HCT116 (cell line): ENCODE data around the gene STARD3. TPM values are rescaled to one million over a fixed set of nuclear protein-coding genes. Genes with fewer than 3 reads are reported as not detected.

Experiments
- ATAC-seq: fragments of 200-7000 bp; cut with Tn5 transposase; 2 replicates; pipeline ENCODE4 v1.9.1; 2020; ENCODE audit warnings: mild to moderate bottlenecking, moderate library complexity
- BruUV-seq: library from RNA; stranded (reverse); fragments of 400-500 nt; replicated peaks from 2 replicates; lab custom pipeline; 2021; lab: Mats Ljungman, UMichigan
- CTCF ChIA-PET: fragments of 300-600 bp; sonication (Branson Sonifier 250); formaldehyde crosslinking; loops from one replicate; lab custom pipeline; 2021; ENCODE audit warnings: antibody characterized with exemption; lab: Charles Lee
- POLR2A ChIA-PET: fragments of 300-600, 350-600 bp; sonication (Branson Sonifier 250); formaldehyde crosslinking; loops from one replicate; lab custom pipeline; 2021; ENCODE audit warnings: antibody characterized with exemption; lab: Charles Lee
- RAD21 ChIA-PET, 2 experiments: fragments of 300-600 bp; sonication (Branson Sonifier 250); formaldehyde crosslinking; loops; one replicate each; lab custom pipeline; 2023; ENCODE audit warnings: low total read pairs in 2 of 2; ENCODE audit not compliant: uncharacterized antibody in 2 of 2, unreplicated experiment in 2 of 2, low non-redundant PET in 1 of 2; lab: Charles Lee
- DNase-seq: peaks from one replicate; pipeline ENCODE4 v3.0.0-alpha.2; 2010; ENCODE audit warnings: low read depth, low spot score
- H2AFZ ChIP-seq: fragments of 200-600 bp; shearing (Covaris generic), sonication (generic); 2 replicates; pipeline ENCODE4 v1.6.1; 2017; ENCODE audit warnings: low read depth, mixed run types, mixed read lengths, antibody characterized with exemption, low read length; ENCODE audit not compliant: poor library complexity, severe bottlenecking
- H3K27ac ChIP-seq: 2 replicates; pipeline ENCODE4 v1.5.1; 2012; ENCODE audit warnings: low read depth, low read length
- H3K27me3 ChIP-seq: fragments of 200-600 bp; sonication (generic); 2 replicates; pipeline ENCODE4 v1.6.1; 2016; ENCODE audit warnings: mixed run types, low read length, mixed read lengths; ENCODE audit not compliant: insufficient read depth
- H3K36me3 ChIP-seq, 2 experiments: fragments of 200-500 bp in 1 of 2; fragments of 200-600 bp in 1 of 2; sonication (Bioruptor generic) in 1 of 2; sonication (generic) in 1 of 2; 2 replicates each; pipeline versions ENCODE4 v1.5.1 to v1.6.1; 2014 to 2016; ENCODE audit warnings: low read length in 2 of 2, inconsistent platforms in 1 of 2, mixed read lengths in 1 of 2, mixed run types in 1 of 2; ENCODE audit not compliant: insufficient read depth in 2 of 2, control insufficient read depth in 1 of 2
- H3K4me1 ChIP-seq, 2 experiments: fragments of 200-600 bp in 1 of 2; sonication (generic) in 1 of 2; 2 replicates each; pipeline versions ENCODE4 v1.5.1 to v1.6.1; 2012 to 2017; ENCODE audit warnings: low read length in 2 of 2, inconsistent platforms in 1 of 2, mild to moderate bottlenecking in 1 of 2, mixed read lengths in 1 of 2, mixed run types in 1 of 2, moderate library complexity in 1 of 2; ENCODE audit not compliant: insufficient read depth in 2 of 2, control insufficient read depth in 1 of 2
- H3K4me2 ChIP-seq: fragments of 200-600 bp; sonication (generic); 2 replicates; pipeline ENCODE4 v1.6.1; 2017; ENCODE audit warnings: mixed run types, low read length, mixed read lengths
- H3K4me3 ChIP-seq, 2 experiments: fragments of 200-600 bp in 1 of 2; sonication (generic) in 1 of 2; replicated peaks in 1 of 2; 2 replicates each; pipeline ENCODE4 v1.5.1; 2011 to 2016; ENCODE audit warnings: low read length in 2 of 2, control low read depth in 1 of 2, low read depth in 1 of 2, mild to moderate bottlenecking in 1 of 2, mixed read lengths in 1 of 2, mixed run types in 1 of 2
- H3K79me2 ChIP-seq: fragments of 200-600 bp; sonication (generic); 2 replicates; pipeline ENCODE4 v1.6.1; 2017; ENCODE audit warnings: mild to moderate bottlenecking, mixed run types, low read length, moderate library complexity, mixed read lengths; ENCODE audit not compliant: insufficient read depth
- H3K9ac ChIP-seq: fragments of 200-600 bp; sonication (generic); 2 replicates; pipeline ENCODE4 v1.6.1; 2016; ENCODE audit warnings: low read length, mixed read lengths
- H3K9me2 ChIP-seq: fragments of 200-600 bp; sonication (generic), shearing (Covaris generic); 2 replicates; pipeline ENCODE4 v1.6.1; 2017; ENCODE audit warnings: mixed run types, mild to moderate bottlenecking, moderate library complexity; ENCODE audit not compliant: insufficient read depth
- H3K9me3 ChIP-seq, 2 experiments: fragments of 200-500 bp in 1 of 2; fragments of 200-600 bp in 1 of 2; sonication (Bioruptor generic) in 1 of 2; sonication (generic) in 1 of 2; 2 replicates each; pipeline ENCODE4 v1.6.1; 2014 to 2017; ENCODE audit warnings: low read length in 2 of 2, mixed read lengths in 2 of 2, inconsistent platforms in 1 of 2, low read depth in 1 of 2, mild to moderate bottlenecking in 1 of 2, mixed run types in 1 of 2, moderate library complexity in 1 of 2; ENCODE audit not compliant: control insufficient read depth in 1 of 2, insufficient read depth in 1 of 2
- H4K20me1 ChIP-seq: fragments of 200-600 bp; sonication (generic), shearing (Covaris generic); 2 replicates; pipeline ENCODE4 v1.6.1; 2017; ENCODE audit warnings: mixed run types, mild to moderate bottlenecking, moderate library complexity; ENCODE audit not compliant: insufficient read depth
- CBX3 ChIP-seq: IDR thresholded peaks from 2 replicates; pipeline ENCODE4 v1.6.1; 2012; ENCODE audit warnings: low read depth
- CEBPB ChIP-seq: IDR thresholded peaks from 2 replicates; pipeline ENCODE4 v1.6.1; 2012; ENCODE audit warnings: low read depth
- EGR1 ChIP-seq: IDR thresholded peaks from 2 replicates; pipeline ENCODE4 v1.6.1; 2012; ENCODE audit warnings: low read depth
- EZH2phosphoT487 ChIP-seq: fragments of 200-600 bp; IDR thresholded peaks from 2 replicates; pipeline ENCODE4 v1.6.1; 2018; ENCODE audit warnings: antibody characterized with exemption, borderline replicate concordance
- FOSL1 ChIP-seq: IDR thresholded peaks from 2 replicates; pipeline ENCODE4 v1.6.1; 2012; ENCODE audit warnings: low read depth
- POLR2A ChIP-seq: IDR thresholded peaks from 2 replicates; pipeline ENCODE4 v1.7.0; 2011; ENCODE audit warnings: borderline replicate concordance; ENCODE audit not compliant: insufficient read depth, insufficient read length; ENCODE audit errors: extremely low read depth
- POLR2AphosphoS5 ChIP-seq: IDR thresholded peaks from 2 replicates; pipeline ENCODE4 v1.6.1; 2011; ENCODE audit warnings: mild to moderate bottlenecking, low read depth, low read length, moderate library complexity
- RAD21 ChIP-seq: IDR thresholded peaks from 2 replicates; pipeline ENCODE4 v1.6.1; 2012; ENCODE audit warnings: low read depth, mild to moderate bottlenecking
- SIN3A ChIP-seq: IDR thresholded peaks from 2 replicates; pipeline ENCODE4 v1.6.1; 2012; ENCODE audit warnings: low read depth
- SP1 ChIP-seq: IDR thresholded peaks from 2 replicates; pipeline ENCODE4 v1.6.1; 2012; ENCODE audit warnings: low read depth
- TCF7L2 ChIP-seq: IDR thresholded peaks from 2 replicates; pipeline ENCODE4 v1.7.0; 2011; ENCODE audit warnings: borderline replicate concordance, inconsistent platforms; ENCODE audit not compliant: insufficient read depth, insufficient read length; ENCODE audit errors: extremely low read depth
- YY1 ChIP-seq: IDR thresholded peaks from 2 replicates; pipeline ENCODE4 v1.6.1; 2011; ENCODE audit warnings: low read length, low read depth, moderate library complexity, mild to moderate bottlenecking; ENCODE audit not compliant: insufficient replicate concordance; ENCODE audit errors: extremely low read depth
- ZFX ChIP-seq: fragments of 450-650 bp; IDR thresholded peaks from 2 replicates; pipeline ENCODE4 v1.6.1; 2017
- ZNF274 ChIP-seq: fragments of 200-500 bp; sonication (Bioruptor generic); IDR thresholded peaks from 2 replicates; pipeline ENCODE4 v1.6.1; 2014; ENCODE audit warnings: mild to moderate bottlenecking, low read depth, low read length, inconsistent platforms
- intact Hi-C: fragments of 100-400 bp; cut with micrococcal nuclease; formaldehyde crosslinking; loops from 2 replicates; pipeline ENCODE4 v1.10.0; 2022
- total RNA-seq: library from RNA; stranded (reverse); gene quantifications from one replicate; pipeline ENCODE4 v1.2.1, GENCODE V29; 2021; ENCODE audit not compliant: unreplicated experiment
- TF ChIP-seq, protein P1 (sequence below), 3 experiments: fragments of 200-600 bp in 1 of 3; sonication (generic) in 1 of 3; IDR thresholded peaks in 2 of 3; conservative IDR thresholded peaks in 1 of 3; 2 replicates each; pipeline ENCODE4 v1.5.1; 2012 to 2017; ENCODE audit warnings: low read depth in 2 of 3, low read length in 2 of 3, antibody characterized with exemption in 1 of 3, borderline replicate concordance in 1 of 3, control low read depth in 1 of 3, mild to moderate bottlenecking in 1 of 3, mixed read lengths in 1 of 3, mixed run types in 1 of 3, moderate library complexity in 1 of 3; ENCODE audit not compliant: insufficient read depth in 1 of 3
- TF ChIP-seq, protein P2 (sequence below): IDR thresholded peaks from 2 replicates; pipeline ENCODE4 v1.6.1; 2012
- TF ChIP-seq, protein P3 (sequence below): IDR thresholded peaks from 2 replicates; pipeline ENCODE4 v1.6.1; 2011; ENCODE audit warnings: mild to moderate bottlenecking, low read length, moderate library complexity; ENCODE audit not compliant: insufficient replicate concordance; ENCODE audit errors: extremely low read depth
- TF ChIP-seq, protein P4 (sequence below): IDR thresholded peaks from 2 replicates; pipeline ENCODE4 v1.6.1; 2012; ENCODE audit warnings: low read depth
- TF ChIP-seq, protein P5 (sequence below): IDR thresholded peaks from 2 replicates; pipeline ENCODE4 v1.6.1; 2012

The STARD3 gene
- total RNA-seq, 1 experiment from 2014 or later: 73.9 TPM

DNA sequence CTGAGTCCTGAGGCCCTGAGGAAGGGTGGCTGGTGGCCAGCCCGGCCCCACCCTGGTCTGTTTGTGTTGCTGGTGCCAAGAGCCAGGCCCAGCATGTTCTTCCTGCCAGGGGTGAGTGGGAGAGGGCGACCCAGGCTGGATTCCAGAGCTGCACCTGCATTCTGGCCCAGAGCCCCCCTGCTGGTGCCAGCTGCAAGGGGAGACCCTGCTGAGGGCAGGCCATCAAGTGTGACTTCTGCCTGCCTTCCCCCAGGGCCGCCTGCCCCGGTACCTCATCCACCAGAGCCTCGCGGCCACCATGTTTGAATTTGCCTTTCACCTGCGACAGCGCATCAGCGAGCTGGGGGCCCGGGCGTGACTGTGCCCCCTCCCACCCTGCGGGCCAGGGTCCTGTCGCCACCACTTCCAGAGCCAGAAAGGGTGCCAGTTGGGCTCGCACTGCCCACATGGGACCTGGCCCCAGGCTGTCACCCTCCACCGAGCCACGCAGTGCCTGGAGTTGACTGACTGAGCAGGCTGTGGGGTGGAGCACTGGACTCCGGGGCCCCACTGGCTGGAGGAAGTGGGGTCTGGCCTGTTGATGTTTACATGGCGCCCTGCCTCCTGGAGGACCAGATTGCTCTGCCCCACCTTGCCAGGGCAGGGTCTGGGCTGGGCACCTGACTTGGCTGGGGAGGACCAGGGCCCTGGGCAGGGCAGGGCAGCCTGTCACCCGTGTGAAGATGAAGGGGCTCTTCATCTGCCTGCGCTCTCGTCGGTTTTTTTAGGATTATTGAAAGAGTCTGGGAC lies 25.8 kb downstream of the STARD3 start:
- POLR2A ChIA-PET: no interaction called here
- ATAC-seq: no peak

More for the DNA sequence above, 25.8 kb downstream of the STARD3 start:
- TF ChIP-seq, protein P1, sequence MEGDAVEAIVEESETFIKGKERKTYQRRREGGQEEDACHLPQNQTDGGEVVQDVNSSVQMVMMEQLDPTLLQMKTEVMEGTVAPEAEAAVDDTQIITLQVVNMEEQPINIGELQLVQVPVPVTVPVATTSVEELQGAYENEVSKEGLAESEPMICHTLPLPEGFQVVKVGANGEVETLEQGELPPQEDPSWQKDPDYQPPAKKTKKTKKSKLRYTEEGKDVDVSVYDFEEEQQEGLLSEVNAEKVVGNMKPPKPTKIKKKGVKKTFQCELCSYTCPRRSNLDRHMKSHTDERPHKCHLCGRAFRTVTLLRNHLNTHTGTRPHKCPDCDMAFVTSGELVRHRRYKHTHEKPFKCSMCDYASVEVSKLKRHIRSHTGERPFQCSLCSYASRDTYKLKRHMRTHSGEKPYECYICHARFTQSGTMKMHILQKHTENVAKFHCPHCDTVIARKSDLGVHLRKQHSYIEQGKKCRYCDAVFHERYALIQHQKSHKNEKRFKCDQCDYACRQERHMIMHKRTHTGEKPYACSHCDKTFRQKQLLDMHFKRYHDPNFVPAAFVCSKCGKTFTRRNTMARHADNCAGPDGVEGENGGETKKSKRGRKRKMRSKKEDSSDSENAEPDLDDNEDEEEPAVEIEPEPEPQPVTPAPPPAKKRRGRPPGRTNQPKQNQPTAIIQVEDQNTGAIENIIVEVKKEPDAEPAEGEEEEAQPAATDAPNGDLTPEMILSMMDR (IDR thresholded peaks at IDR 0.05 in 2 of 3, conservative IDR thresholded peaks at IDR 0.05 in 1 of 3; ENCODE audit: borderline replicate concordance in 1 of 3, insufficient read depth in 1 of 3, low read depth in 2 of 3, low read length in 2 of 3): no peak
- TF ChIP-seq, protein P2, sequence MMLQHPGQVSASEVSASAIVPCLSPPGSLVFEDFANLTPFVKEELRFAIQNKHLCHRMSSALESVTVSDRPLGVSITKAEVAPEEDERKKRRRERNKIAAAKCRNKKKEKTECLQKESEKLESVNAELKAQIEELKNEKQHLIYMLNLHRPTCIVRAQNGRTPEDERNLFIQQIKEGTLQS: no peak
- TF ChIP-seq CEBPB (no peak), SIN3A (no peak), ZFX (no peak), YY1 (no peak), SP1 (no peak), EZH2phosphoT487 (no peak), POLR2A (no peak), TCF7L2 (no peak), FOSL1 (no peak), POLR2AphosphoS5 (no peak), ZNF274 (no peak), CBX3 (no peak), EGR1 (no peak), RAD21 (no peak)
- TF ChIP-seq, protein P3, sequence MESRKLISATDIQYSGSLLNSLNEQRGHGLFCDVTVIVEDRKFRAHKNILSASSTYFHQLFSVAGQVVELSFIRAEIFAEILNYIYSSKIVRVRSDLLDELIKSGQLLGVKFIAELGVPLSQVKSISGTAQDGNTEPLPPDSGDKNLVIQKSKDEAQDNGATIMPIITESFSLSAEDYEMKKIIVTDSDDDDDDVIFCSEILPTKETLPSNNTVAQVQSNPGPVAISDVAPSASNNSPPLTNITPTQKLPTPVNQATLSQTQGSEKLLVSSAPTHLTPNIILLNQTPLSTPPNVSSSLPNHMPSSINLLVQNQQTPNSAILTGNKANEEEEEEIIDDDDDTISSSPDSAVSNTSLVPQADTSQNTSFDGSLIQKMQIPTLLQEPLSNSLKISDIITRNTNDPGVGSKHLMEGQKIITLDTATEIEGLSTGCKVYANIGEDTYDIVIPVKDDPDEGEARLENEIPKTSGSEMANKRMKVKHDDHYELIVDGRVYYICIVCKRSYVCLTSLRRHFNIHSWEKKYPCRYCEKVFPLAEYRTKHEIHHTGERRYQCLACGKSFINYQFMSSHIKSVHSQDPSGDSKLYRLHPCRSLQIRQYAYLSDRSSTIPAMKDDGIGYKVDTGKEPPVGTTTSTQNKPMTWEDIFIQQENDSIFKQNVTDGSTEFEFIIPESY: no peak
- TF ChIP-seq, protein P4, sequence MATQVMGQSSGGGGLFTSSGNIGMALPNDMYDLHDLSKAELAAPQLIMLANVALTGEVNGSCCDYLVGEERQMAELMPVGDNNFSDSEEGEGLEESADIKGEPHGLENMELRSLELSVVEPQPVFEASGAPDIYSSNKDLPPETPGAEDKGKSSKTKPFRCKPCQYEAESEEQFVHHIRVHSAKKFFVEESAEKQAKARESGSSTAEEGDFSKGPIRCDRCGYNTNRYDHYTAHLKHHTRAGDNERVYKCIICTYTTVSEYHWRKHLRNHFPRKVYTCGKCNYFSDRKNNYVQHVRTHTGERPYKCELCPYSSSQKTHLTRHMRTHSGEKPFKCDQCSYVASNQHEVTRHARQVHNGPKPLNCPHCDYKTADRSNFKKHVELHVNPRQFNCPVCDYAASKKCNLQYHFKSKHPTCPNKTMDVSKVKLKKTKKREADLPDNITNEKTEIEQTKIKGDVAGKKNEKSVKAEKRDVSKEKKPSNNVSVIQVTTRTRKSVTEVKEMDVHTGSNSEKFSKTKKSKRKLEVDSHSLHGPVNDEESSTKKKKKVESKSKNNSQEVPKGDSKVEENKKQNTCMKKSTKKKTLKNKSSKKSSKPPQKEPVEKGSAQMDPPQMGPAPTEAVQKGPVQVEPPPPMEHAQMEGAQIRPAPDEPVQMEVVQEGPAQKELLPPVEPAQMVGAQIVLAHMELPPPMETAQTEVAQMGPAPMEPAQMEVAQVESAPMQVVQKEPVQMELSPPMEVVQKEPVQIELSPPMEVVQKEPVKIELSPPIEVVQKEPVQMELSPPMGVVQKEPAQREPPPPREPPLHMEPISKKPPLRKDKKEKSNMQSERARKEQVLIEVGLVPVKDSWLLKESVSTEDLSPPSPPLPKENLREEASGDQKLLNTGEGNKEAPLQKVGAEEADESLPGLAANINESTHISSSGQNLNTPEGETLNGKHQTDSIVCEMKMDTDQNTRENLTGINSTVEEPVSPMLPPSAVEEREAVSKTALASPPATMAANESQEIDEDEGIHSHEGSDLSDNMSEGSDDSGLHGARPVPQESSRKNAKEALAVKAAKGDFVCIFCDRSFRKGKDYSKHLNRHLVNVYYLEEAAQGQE: no peak
- TF ChIP-seq, protein P5, sequence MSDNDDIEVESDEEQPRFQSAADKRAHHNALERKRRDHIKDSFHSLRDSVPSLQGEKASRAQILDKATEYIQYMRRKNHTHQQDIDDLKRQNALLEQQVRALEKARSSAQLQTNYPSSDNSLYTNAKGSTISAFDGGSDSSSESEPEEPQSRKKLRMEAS: no peak
- H3K9me3 ChIP-seq: no peaks in the 10 kb centered on the region
- H3K27me3 ChIP-seq: no peaks in the 10 kb centered on the region
- peak overlapping the region; percentile 57; the same call in 1 of the 2 replicates for H3K9ac ChIP-seq
- ChIA-PET CTCF (interaction anchor here (1.2 to 1.7 kb wide), 3 partner anchors 9 to 41 kb away, joined by 4 to 5 read pairs (median 4); no protein-coding TSS in a partner anchor), RAD21 (no interaction called here)
- peaks cover 2 to 5% of the 10 kb centered on the region in 2 experiments; a peak in 1 of 4 replicates for H3K36me3 ChIP-seq
- H3K79me2 ChIP-seq: no peaks in the 10 kb centered on the region
- no peaks in the 10 kb centered on the region for H4K20me1 ChIP-seq
- H3K4me3 ChIP-seq: no peak overlapping the region
- no peak overlapping the region for H2AFZ ChIP-seq
- intact Hi-C loops: no loop called here
- H3K27ac ChIP-seq: peak overlapping the region; percentile 64
- peaks cover 26 to 37% of the 10 kb centered on the region in 2 experiments for H3K4me1 ChIP-seq
- no peak for DNase-seq
- no peaks in the 10 kb centered on the region for H3K9me2 ChIP-seq
- H3K4me2 ChIP-seq: peak overlapping the region; percentile 94
- BruUV-seq: no TSS peak
